Smooth muscle cell (in vitro differentiated cells): ENCODE data around the gene BLTP3B. TPM values are rescaled to one million over a fixed set of nuclear protein-coding genes. Genes with fewer than 3 reads are reported as not detected.

ENCODE experiments used
- DNase-seq: peaks from one replicate; lab custom pipeline; 2025; ENCODE audit not compliant: unreplicated experiment; lab: John Stamatoyannopoulos, UW
- H2AFZ ChIP-seq: fragments of 200-600 bp; sonication (generic); 2 replicates; pipeline ENCODE4 v1.6.0; 2016; ENCODE audit warnings: antibody characterized with exemption, low read depth, mild to moderate bottlenecking
- H3F3A ChIP-seq: fragments of 200-600 bp; sonication (generic); 2 replicates; pipeline ENCODE4 v1.6.0; 2017; ENCODE audit warnings: antibody characterized with exemption, low read depth
- H3K27ac ChIP-seq: fragments of 200-600 bp; sonication (generic); 2 replicates; pipeline ENCODE4 v1.5.1; 2016; ENCODE audit warnings: low read depth, mild to moderate bottlenecking
- H3K27me3 ChIP-seq: fragments of 200-600 bp; sonication (generic); 2 replicates; pipeline ENCODE4 v1.6.1; 2016; ENCODE audit warnings: low read depth, mild to moderate bottlenecking
- H3K36me3 ChIP-seq: fragments of 200-600 bp; sonication (generic); 2 replicates; pipeline ENCODE4 v1.5.1; 2016; ENCODE audit warnings: low read depth
- H3K4me1 ChIP-seq: fragments of 200-600 bp; sonication (generic); 2 replicates; pipeline ENCODE4 v1.5.1; 2016; ENCODE audit warnings: low read depth
- H3K4me2 ChIP-seq: fragments of 200-600 bp; sonication (generic); 2 replicates; pipeline ENCODE4 v1.6.0; 2016; ENCODE audit warnings: mild to moderate bottlenecking
- H3K4me3 ChIP-seq: fragments of 200-600 bp; sonication (generic); 2 replicates; pipeline ENCODE4 v1.5.1; 2016; ENCODE audit warnings: mild to moderate bottlenecking
- H3K79me2 ChIP-seq: fragments of 200-600 bp; sonication (generic); 2 replicates; pipeline ENCODE4 v1.6.0; 2016; ENCODE audit warnings: low read depth, mild to moderate bottlenecking
- H3K9ac ChIP-seq: fragments of 200-600 bp; sonication (generic); 2 replicates; pipeline ENCODE4 v1.6.0; 2016; ENCODE audit warnings: low read depth
- H3K9me3 ChIP-seq: fragments of 200-600 bp; sonication (generic); replicated peaks from 2 replicates; pipeline ENCODE4 v1.5.1; 2016; ENCODE audit warnings: low read depth
- H4K20me1 ChIP-seq: fragments of 200-600 bp; sonication (generic); 2 replicates; pipeline ENCODE4 v1.6.0; 2016; ENCODE audit warnings: low read depth
- WGBS: methylation state at CpG from one replicate; pipeline ENCODE4 v1.1.7; 2016; ENCODE audit warnings: low lambda C conversion rate; 5-methylcytosine and 5-hydroxymethylcytosine counted together
- polyA plus RNA-seq: library from polyadenylated mRNA; unstranded; fragments of >200 nt; fragmentation: Nextera tagmentation; extraction: Ambion mirVana; gene quantifications from 2 replicates; pipeline ENCODE4 v1.2.1, GENCODE V29; 2016
- total RNA-seq: library from RNA; depleted of rRNA; stranded (reverse); fragments of >200 nt; gene quantifications from 2 replicates; pipeline ENCODE4 v1.2.3, GENCODE V29; 2014
- TF ChIP-seq, protein P1 (sequence below): fragments of 200-600 bp; sonication (generic); IDR thresholded peaks from 2 replicates; pipeline ENCODE4 v1.5.1; 2017; ENCODE audit warnings: borderline replicate concordance, mild to moderate bottlenecking, antibody characterized with exemption; ENCODE audit not compliant: insufficient read depth, poor library complexity, severe bottlenecking

BLTP3B gene
- total and polyA plus RNA-seq, 2 experiments from 2014 or later: 8.5 to 34.0 TPM

DNA sequence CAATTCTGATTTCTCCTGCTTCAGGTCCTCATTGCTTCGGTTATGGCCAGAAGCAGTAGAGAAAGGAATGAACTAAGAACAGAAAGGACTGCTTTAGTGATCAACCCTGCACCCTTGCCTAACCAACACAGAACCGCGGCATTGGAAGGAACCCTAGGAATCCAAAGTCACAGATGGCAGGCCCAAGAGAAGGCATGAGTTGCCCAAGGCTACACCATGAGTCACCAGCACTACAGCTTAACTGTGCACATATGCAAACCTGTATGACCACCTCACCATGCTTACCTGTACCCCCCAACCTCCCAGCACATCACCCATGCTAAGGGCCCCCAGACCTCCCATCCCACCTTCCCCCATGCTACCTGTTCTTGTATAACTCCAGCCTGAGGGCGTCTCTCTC, 25.9 kb upstream of the BLTP3B start:
- Histone ChIP-seq H3K36me3 (no peaks in the 10 kb centered on the region), H3F3A (no peaks in the 10 kb centered on the region)
- whole genome bisulfite sequencing: 88% methylated on average over 4 of the region's 4 CpGs

DNA sequence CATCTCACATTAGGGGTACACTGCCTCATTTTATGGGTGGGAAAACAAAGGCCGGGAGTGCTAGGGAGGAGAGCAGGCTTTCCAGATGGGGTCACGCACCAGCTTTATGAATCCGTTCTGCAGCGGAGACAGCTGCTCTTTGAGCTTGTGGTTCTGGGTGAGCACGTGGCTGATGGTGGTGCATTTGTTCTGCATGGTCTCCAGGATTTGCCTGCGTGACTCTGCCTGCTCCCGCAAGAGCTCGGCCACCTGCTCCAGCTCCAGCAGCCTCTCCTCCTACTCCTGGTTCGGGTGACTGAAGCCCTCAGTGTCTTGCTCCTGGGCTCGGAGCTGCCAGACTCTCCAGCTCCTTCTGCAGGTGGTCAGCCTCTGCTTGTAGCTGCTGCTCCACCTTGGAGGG, 23.6 kb upstream of the BLTP3B start:
- no peak for DNase-seq
- TF ChIP-seq, protein P1, sequence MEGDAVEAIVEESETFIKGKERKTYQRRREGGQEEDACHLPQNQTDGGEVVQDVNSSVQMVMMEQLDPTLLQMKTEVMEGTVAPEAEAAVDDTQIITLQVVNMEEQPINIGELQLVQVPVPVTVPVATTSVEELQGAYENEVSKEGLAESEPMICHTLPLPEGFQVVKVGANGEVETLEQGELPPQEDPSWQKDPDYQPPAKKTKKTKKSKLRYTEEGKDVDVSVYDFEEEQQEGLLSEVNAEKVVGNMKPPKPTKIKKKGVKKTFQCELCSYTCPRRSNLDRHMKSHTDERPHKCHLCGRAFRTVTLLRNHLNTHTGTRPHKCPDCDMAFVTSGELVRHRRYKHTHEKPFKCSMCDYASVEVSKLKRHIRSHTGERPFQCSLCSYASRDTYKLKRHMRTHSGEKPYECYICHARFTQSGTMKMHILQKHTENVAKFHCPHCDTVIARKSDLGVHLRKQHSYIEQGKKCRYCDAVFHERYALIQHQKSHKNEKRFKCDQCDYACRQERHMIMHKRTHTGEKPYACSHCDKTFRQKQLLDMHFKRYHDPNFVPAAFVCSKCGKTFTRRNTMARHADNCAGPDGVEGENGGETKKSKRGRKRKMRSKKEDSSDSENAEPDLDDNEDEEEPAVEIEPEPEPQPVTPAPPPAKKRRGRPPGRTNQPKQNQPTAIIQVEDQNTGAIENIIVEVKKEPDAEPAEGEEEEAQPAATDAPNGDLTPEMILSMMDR: no peak
- Histone ChIP-seq H3F3A (no peaks in the 10 kb centered on the region), H3K4me3 (no peak overlapping the region), H4K20me1 (no peaks in the 10 kb centered on the region), H3K4me2 (no peak overlapping the region), H3K27me3 (no peaks in the 10 kb centered on the region), H2AFZ (no peak overlapping the region), H3K36me3 (no peaks in the 10 kb centered on the region), H3K9ac (no peak overlapping the region), H3K79me2 (no peaks in the 10 kb centered on the region), H3K4me1 (peaks cover 4% of the 10 kb centered on the region), H3K27ac (no peak overlapping the region), H3K9me3 (no peaks in the 10 kb centered on the region)
- 92% methylated on average over 10 of the region's 10 CpGs for WGBS

More for the DNA sequence above, 25.9 kb upstream of the BLTP3B start:
- Histone ChIP-seq H3K4me1 (peaks cover 4% of the 10 kb centered on the region), H3K4me2 (no peak overlapping the region), H3K79me2 (no peaks in the 10 kb centered on the region), H3K9me3 (no peaks in the 10 kb centered on the region), H3K4me3 (no peak overlapping the region), H3K27me3 (no peaks in the 10 kb centered on the region), H2AFZ (no peak overlapping the region), H3K27ac (no peak overlapping the region), H4K20me1 (no peaks in the 10 kb centered on the region), H3K9ac (no peak overlapping the region)
- DNase-seq: no peak
- TF ChIP-seq, protein P1: no peak

DNA sequence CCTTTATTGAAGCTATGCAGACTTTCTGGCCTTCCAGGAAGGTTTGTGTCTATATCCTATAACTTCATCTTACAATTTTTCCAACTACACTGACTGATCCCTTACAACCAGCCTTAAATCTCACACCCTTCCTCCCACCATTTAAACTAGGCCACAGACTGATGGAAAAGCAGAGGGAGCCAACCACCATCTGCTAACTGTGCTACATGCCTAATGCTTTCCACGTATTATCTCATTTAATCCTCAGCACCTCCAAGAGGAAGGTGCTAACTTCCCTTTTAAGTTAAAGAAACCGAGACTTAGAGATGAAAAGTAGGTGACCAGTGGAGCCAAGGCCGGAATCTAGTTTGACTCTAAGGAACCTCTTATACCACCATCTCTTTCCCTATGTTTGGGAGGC, 22.7 kb upstream of the BLTP3B start:
- Histone ChIP-seq H3K4me3 (no peak overlapping the region), H3K79me2 (no peaks in the 10 kb centered on the region)
- WGBS: 92% methylated on average over 3 of the region's 3 CpGs

DNA sequence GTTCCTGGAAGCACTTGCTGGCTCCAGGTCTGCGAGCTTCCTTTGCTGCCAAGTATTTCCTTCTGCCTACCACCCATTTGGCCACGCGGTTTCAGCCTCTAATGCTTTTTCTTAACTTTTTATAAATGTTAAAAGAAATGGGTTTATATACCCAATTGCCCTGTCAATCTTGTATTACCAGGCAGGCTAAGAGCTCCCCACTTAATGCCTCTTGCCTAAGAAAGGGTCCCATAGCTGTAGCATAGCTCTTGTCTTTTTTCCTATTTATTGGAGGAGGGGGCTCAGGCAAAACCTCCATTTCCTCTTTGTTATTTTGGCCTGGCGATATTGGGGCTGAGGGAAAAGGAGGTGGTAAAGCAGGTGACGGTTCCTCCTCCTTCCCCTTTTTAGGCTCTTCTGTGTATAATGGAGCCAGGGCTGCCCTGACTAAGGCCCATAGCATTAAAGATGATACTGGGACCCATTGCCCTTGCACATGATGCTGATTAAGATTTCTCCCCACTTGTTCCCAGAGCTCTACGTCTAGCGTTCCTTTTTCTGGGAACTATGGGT, 21.6 kb upstream of the BLTP3B start:
- H3K27me3 ChIP-seq: no peaks in the 10 kb centered on the region
- H3K4me3 ChIP-seq: peak overlapping the region; percentile 48
- no peaks in the 10 kb centered on the region for H3K36me3 ChIP-seq
- no peak overlapping the region for H3K27ac ChIP-seq
- TF ChIP-seq, protein P1: no peak
- H3K4me2 ChIP-seq: peak overlapping the region; percentile 85
- DNase-seq: no peak
- H3K9ac ChIP-seq: no peak overlapping the region
- H2AFZ ChIP-seq: peak overlapping the region; percentile 58
- H3F3A ChIP-seq: no peaks in the 10 kb centered on the region
- WGBS: 58% methylated on average over 7 of the region's 7 CpGs
- no peaks in the 10 kb centered on the region for H4K20me1 ChIP-seq
- peaks cover 4% of the 10 kb centered on the region for H3K4me1 ChIP-seq
- H3K9me3 ChIP-seq: no peaks in the 10 kb centered on the region
- H3K79me2 ChIP-seq: no peaks in the 10 kb centered on the region

More for the DNA sequence above, 22.7 kb upstream of the BLTP3B start:
- Histone ChIP-seq H4K20me1 (no peaks in the 10 kb centered on the region), H3K9ac (no peak overlapping the region), H3K27me3 (no peaks in the 10 kb centered on the region), H3K4me2 (no peak overlapping the region), H3K27ac (no peak overlapping the region), H2AFZ (no peak overlapping the region), H3K4me1 (peaks cover 4% of the 10 kb centered on the region), H3K9me3 (no peaks in the 10 kb centered on the region), H3K36me3 (no peaks in the 10 kb centered on the region), H3F3A (no peaks in the 10 kb centered on the region)
- TF ChIP-seq, protein P1: no peak
- DNase-seq: no peak
